GM18873 (cell line): ENCODE measurements around the gene PAPLN.

Experiments used
- ATAC-seq: cut with Tn5 transposase; IDR thresholded peaks from one replicate; pipeline ENCODE4 v1.9.1; 2021; ENCODE audit warnings: mild to moderate bottlenecking, moderate library complexity, moderate number of reproducible peaks; ENCODE audit not compliant: unreplicated experiment, low FRiP score

Gene PAPLN

GRCh38 chr14:73231981-73232851 is 5.1 kb upstream of the PAPLN start:
- ATAC-seq: no peak

DNA sequence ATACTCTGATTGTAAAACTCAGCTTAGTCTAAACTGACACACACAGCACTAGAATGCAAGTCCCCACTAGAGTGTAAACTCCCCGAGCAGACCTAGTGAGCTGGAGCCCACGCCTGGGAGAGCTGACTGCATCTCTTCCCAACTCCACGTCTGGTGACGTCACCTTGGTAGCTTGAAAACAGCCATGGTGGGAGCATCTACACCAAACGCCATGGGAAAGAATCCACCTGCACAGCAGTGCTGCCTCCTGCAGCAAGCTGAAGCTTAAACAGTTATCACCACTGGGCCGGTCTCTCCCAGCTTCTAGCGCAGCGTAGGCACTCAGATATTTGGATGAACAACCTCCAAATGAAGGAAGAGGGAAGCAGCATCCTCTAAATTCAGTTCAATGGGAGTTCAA is 4.3 kb upstream of the PAPLN start:
- ATAC-seq: no peak

- no peak for ATAC-seq
Observed at GRCh38 chr14:73233564-73233963, 3.7 kb upstream of the PAPLN start.

- ATAC-seq: no peak
Observed at GRCh38 chr14:73234029-73234428, 3.3 kb upstream of the PAPLN start.

- no peak for ATAC-seq
Observed at GRCh38 chr14:73234586-73235394, 2.5 kb upstream of the PAPLN start.

- no peak for ATAC-seq
Observed at GRCh38 chr14:73235531-73236155, 1.7 kb upstream of the PAPLN start.

- ATAC-seq: no peak
Observed at GRCh38 chr14:73236157-73236556, 1.1 kb upstream of the PAPLN start.

- ATAC-seq: no peak
Observed at GRCh38 chr14:73236752-73237218, 521 bp upstream of the PAPLN start.

DNA sequence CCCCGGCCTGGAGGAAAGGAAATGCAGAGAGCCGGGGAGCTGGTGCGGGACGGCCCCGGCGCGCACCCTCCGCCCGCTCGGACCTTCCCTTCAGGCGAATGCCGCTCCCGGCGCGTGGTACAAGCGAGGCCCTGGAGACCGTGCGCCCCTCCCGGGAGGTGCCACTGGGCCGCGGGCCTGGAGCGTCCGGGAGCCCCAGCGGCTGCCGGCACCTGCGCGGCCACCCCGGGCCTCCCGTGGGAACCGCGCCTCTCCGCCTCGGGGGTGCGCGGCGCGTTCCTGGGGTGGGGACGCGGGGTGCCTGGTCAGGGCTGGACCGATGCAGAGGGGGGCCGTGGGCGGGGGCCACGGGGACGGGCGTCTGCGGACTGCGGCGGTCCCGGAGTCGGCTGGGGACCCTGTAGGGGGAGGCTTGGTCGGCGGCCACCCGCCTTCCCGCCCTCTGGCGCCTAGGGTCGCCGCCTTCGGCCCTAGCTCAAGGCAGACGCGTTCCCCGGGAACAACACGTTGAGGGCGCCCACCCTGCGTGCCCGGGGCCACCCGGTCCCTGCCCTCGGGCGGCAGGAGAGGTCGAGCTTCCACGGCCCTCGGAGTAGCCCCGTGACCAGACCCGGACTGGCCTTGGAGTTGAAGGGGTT is 599 bp downstream of the PAPLN start:
- ATAC-seq: no peak

GRCh38 chr14:73238424-73238852 is 1.1 kb downstream of the PAPLN start:
- ATAC-seq: no peak

DNA sequence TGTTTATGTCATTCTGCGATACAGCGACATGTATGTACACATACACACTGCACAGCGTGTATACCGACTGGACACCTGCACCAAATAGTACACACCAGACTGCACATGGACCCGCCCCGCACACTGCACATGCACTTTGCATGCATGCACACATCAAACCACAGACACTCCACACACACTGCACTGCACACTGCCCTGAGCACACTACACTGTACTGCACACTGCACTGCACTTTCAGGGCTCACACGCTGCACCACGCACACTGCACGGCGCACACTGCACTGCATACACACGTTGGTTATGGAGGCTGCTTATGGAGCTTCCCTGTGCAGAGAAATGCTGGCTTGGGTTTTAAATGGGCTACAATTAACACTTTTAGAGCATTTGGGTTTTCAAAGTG is 1.6 kb downstream of the PAPLN start:
- no peak for ATAC-seq

GRCh38 chr14:73239393-73240241 is 2.3 kb downstream of the PAPLN start:
- ATAC-seq: no peak

- ATAC-seq: no peak
Observed at GRCh38 chr14:73240816-73241480, 3.6 kb downstream of the PAPLN start.

DNA sequence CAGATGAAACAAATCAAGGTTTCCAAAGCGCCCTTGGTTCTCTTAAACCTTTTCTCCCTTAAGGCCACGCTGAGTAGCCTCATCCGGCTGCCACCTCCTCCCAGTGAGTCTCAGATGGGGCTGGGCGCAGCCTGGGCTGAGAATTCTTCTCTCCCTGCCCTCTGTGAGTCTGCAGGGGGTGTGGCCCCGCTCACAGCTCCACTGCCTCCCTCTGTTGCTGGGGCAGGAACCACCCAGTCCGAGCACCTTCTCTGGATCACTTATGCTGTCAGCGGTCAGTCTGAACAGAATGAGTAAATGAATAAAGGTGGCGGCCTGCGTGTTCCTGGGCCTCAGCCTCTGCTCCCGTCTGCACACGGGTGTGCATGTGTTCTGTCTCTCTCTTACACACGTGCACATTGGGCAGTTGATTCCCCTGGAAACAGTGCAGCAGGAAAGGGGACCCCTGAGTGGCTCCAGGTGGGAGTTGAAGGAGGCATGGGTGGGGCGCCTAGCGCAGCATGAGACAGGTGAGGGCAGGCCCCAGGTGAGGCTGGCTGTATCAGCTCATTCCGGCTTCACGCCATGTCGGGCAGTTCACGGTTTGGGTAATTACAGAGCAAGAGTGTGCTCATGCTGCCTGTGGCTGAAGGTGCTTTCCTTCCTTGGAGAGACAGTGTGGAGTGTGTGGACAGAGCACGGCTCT is 4.3 kb downstream of the PAPLN start:
- ATAC-seq: no peak

- ATAC-seq: no peak
Observed at GRCh38 chr14:73242357-73242901, 5.1 kb downstream of the PAPLN start.

- ATAC-seq: no peak
Observed at GRCh38 chr14:73243341-73243740, 6.0 kb downstream of the PAPLN start.

GRCh38 chr14:73243748-73244147 is 6.4 kb downstream of the PAPLN start:
- ATAC-seq: no peak
